Mucosa of descending colon (tissue), 3 donors: ENCODE measurements around the gene IREB2. TPM values are rescaled to one million over a fixed set of nuclear protein-coding genes. Genes with fewer than 3 reads are reported as not detected.

ENCODE experiments used
- ATAC-seq: fragments of 200-7000 bp; cut with Tn5 transposase; one replicate; pipeline ENCODE4 v1.9.1; 2020; ENCODE audit warnings: mild to moderate bottlenecking, moderate library complexity
- DNase-seq, 3 donors: peaks; one replicate each; pipeline ENCODE4 v3.0.0-alpha.2; 2020
- H3K36me3 ChIP-seq: fragments of 200-600 bp; one replicate; pipeline ENCODE4 v1.8.0; 2021; ENCODE audit warnings: low read depth, mild to moderate bottlenecking
- H3K4me1 ChIP-seq: fragments of 200-600 bp; one replicate; pipeline ENCODE4 v1.8.0; 2021; ENCODE audit warnings: low read depth, mild to moderate bottlenecking
- H3K4me3 ChIP-seq: fragments of 200-600 bp; one replicate; pipeline ENCODE4 v1.8.0; 2021; ENCODE audit warnings: mild to moderate bottlenecking
- H3K9me3 ChIP-seq: fragments of 200-600 bp; one replicate; pipeline ENCODE4 v1.8.0; 2021; ENCODE audit warnings: mild to moderate bottlenecking
- intact Hi-C, 2 donors: fragments of 100-400 bp; cut with DNase I in 1 of 2; cut with micrococcal nuclease in 1 of 2; formaldehyde crosslinking; loops; one replicate each; pipeline versions ENCODE4 v1.11.0 to v1.11.1; 2022; cut with DNase I, micrococcal nuclease
- total RNA-seq, 3 donors: library from RNA; stranded (reverse); fragmentation: NEBNext Ultra II Directional in 2 of 3; extraction: Animal tissue kit (Norgen Biotek cat#: 25700) in 2 of 3; gene quantifications; one replicate each; pipeline versions ENCODE4 v1.2.1 to v1.2.4, GENCODE V29; 2021 to 2023
- TF ChIP-seq, protein P1 (sequence below): fragments of 200-600 bp; IDR thresholded peaks from one replicate; pipeline ENCODE4 v1.8.0; 2022; ENCODE audit warnings: antibody characterized with exemption, mild to moderate bottlenecking
- donor health status: DM: no; HTN: no; CAD: no; lungs with moderate emphysema.
- donor health status: DM: no; HTN: no; CAD: no.
- donor health status: DM: no; HTN: yes; CAD: no.

Gene IREB2
- total RNA-seq, 3 donors from 2014 or later: 51.7 to 62.7 (median 62.0) TPM

DNA sequence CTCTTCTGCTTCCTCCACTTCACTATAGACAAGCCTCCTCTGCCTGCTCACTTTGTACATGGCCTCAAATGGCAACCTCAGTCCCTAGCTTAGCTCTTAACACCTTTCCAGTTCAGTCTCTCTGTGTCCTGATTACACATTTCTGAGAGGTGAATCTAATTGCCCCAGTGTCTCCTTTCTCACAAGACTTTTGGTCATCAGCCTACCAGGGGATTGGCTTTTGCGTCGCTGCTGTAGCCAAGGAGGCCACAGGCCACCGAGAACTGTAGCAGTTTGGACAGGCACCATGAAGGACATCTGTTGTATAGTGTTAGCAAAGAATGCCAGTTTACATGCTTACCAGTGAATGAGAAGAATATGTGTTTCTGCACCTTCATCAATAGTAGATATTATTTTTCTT lies 8.5 kb downstream of the IREB2 start:
- TF ChIP-seq, protein P1, sequence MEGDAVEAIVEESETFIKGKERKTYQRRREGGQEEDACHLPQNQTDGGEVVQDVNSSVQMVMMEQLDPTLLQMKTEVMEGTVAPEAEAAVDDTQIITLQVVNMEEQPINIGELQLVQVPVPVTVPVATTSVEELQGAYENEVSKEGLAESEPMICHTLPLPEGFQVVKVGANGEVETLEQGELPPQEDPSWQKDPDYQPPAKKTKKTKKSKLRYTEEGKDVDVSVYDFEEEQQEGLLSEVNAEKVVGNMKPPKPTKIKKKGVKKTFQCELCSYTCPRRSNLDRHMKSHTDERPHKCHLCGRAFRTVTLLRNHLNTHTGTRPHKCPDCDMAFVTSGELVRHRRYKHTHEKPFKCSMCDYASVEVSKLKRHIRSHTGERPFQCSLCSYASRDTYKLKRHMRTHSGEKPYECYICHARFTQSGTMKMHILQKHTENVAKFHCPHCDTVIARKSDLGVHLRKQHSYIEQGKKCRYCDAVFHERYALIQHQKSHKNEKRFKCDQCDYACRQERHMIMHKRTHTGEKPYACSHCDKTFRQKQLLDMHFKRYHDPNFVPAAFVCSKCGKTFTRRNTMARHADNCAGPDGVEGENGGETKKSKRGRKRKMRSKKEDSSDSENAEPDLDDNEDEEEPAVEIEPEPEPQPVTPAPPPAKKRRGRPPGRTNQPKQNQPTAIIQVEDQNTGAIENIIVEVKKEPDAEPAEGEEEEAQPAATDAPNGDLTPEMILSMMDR: no peak
- no peak overlapping the region for H3K4me3 ChIP-seq
- H3K4me1 ChIP-seq: peaks cover 6% of the 10 kb centered on the region
- DNase-seq (no peak), ATAC-seq (no peak)
- H3K36me3 ChIP-seq: no peaks in the 10 kb centered on the region
- intact Hi-C loops: no loop called here
- no peaks in the 10 kb centered on the region for H3K9me3 ChIP-seq

DNA sequence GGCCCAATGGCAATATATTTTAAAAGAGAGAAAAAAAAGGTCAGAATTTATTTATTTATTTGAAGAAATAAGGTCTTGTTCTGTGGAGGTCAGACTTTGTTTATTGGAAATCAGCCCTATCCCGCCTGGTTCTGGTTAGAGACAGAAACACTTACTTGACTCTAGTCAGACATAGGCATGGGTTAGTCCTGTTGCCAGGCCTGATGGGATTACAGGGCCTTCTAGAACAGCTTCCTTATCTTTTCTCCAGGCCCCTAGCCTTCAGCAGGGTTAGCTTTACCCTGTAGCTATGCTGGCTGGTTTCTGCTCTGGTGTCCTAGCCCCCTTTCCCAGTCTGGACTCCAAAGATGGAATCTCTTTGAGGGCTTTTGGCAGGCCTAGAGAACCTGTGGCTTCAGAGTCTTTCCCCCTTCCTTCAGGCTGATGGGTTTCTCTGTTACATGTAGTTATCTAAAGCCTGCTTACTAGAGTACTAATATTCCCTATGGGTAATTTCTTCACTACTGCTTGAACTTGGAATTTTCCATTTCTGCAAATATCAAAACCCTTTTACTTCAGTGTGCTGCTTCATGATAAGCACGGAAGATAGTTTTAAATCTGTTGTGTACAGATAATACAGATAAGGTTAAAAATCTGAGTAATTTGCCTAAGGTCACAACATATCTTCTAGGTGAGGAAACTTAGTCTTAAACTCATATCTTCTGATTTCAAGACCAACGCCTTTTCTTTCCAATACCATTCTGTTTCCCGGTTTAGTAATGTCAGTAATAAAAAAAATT lies 10.6 kb downstream of the IREB2 start:
- TF ChIP-seq, protein P1: no peak
- peaks cover 16% of the 10 kb centered on the region for H3K4me1 ChIP-seq
- ATAC-seq (no peak), DNase-seq (no peak)
- no peak overlapping the region for H3K4me3 ChIP-seq
- H3K9me3 ChIP-seq: no peaks in the 10 kb centered on the region
- intact Hi-C loops: no loop called here
- H3K36me3 ChIP-seq: no peaks in the 10 kb centered on the region

DNA sequence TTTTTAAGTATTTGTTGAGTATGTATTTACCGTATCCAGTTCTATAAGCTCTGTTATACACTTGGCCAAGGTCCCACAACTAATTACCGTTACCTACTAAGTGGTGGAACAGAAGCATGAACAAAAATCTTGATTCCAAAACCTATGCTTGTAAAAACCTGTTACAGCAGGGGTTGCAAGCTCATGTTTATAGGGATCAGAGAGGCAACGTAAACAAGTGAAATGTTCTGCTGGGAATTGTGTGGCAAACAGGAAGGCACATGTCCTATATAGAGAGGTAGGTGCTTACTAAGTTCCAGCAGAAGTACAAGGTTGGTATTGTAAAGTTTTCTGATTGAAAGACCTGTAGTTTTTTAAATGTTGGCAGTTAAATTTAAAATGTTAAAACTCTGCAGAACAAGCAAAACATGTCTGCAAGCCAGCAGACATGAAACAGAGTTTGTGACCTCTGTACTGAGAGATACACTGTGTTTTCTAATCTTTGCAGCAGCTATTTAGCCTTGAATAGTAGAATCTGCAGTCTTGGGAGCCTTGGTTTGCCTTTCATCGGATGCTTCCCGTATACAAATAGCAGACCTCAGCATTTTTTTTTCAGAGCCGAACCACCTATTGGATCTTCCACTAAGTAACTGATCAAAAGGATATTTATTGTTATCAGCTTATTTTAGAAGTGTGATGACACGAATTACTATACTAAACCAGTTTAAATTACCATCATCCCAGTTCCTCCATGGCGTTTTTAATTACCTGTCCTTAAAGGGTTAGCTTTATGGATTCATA lies 11.4 kb downstream of the IREB2 start:
- Histone ChIP-seq H3K9me3 (no peaks in the 10 kb centered on the region), H3K36me3 (no peaks in the 10 kb centered on the region), H3K4me1 (peaks cover 20% of the 10 kb centered on the region), H3K4me3 (no peak overlapping the region)
- ATAC-seq: no peak
- no peak for DNase-seq
- TF ChIP-seq, protein P1: no peak
- intact Hi-C loops: no loop called here

DNA sequence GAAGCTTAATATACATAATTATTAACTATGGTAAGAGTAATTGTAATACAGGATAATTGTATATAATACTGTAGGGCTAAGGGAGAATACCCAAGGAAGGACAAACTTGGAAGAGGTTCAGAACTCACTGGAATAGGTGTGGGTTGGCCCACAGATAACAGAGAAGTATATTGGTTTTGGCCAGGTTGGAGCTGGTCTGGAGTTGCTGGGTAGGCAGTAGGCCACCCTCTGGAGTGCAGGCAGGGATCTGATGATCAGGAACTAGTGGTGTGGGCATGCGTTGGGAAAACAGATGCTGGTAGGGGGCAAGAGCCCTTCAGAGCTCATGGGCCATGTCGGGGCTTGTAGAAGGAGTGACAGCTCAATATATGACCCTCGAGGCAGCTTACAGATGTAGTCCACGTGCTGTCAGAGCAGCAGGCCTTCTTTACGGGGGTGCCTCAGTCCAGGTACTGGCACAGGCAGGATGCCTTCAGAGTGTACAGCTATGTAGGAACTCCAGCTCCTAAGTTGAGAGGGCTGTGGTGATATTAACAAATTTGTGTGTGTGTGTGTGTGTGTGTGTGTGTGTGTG lies 12.4 kb downstream of the IREB2 start:
- H3K4me1 ChIP-seq: peaks cover 26% of the 10 kb centered on the region

DNA sequence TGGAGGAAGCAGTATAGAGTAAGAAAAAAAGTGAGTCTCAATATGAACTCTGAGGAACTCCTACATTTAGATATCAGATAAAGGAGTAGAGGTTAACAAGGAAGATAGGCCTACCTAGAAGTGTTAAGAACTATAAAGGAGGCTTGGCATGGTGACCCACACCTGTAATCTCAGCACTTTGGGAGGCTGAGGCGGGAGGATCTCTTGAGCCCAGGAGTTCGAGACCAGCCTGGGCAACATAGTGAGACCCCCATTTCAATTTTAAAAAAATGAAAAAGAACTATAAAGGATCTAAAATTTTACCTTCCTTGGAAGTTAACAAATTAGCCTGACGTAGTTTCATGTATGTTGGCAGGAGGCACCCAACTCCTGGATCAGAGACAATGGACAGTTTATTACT lies 14.5 kb downstream of the IREB2 start:
- intact Hi-C loops: no loop called here
- Histone ChIP-seq H3K4me3 (no peak overlapping the region), H3K9me3 (no peaks in the 10 kb centered on the region), H3K36me3 (no peaks in the 10 kb centered on the region), H3K4me1 (peaks cover 43% of the 10 kb centered on the region)
- ATAC-seq (no peak), DNase-seq (no peak)
- TF ChIP-seq, protein P1: no peak

More for the DNA sequence above, 12.4 kb downstream of the IREB2 start:
- Histone ChIP-seq H3K4me3 (no peak overlapping the region), H3K36me3 (no peaks in the 10 kb centered on the region), H3K9me3 (no peaks in the 10 kb centered on the region)
- ATAC-seq (no peak), DNase-seq (no peak)
- intact Hi-C loops: no loop called here
- TF ChIP-seq, protein P1: no peak
